Activated CD4-positive, alpha-beta T cell treated with anti-CD3 and anti-CD28 coated beads, Interleukin-2, amount 10 ng/mL, durations not matched to agents 7 days and 5 days (primary cell): ENCODE data around the gene MICALL2. TPM values are rescaled to one million over a fixed set of nuclear protein-coding genes. Genes with fewer than 3 reads are reported as not detected.

Source experiments
- CTCF ChIA-PET: fragments of 350-600 bp; sonication (Branson Sonifier 250); formaldehyde crosslinking; loops from one replicate; lab custom pipeline; 2021; ENCODE audit warnings: antibody characterized with exemption; lab: Charles Lee
- POLR2A ChIA-PET: fragments of 350-600 bp; sonication (Branson Sonifier 250); formaldehyde crosslinking; loops from one replicate; lab custom pipeline; 2021; ENCODE audit warnings: antibody characterized with exemption; lab: Charles Lee
- DNase-seq: peaks from one replicate; pipeline ENCODE4 v3.0.0-alpha.2; 2020
- H3K27ac Mint-ChIP-seq: one replicate; pipeline ENCODE4 v1.8.0; 2021; ENCODE audit warnings: mild to moderate bottlenecking, moderate library complexity, mixed read lengths
- H3K27me3 Mint-ChIP-seq: one replicate; pipeline ENCODE4 v1.8.0; 2021; ENCODE audit warnings: mixed read lengths
- H3K36me3 Mint-ChIP-seq: one replicate; pipeline ENCODE4 v1.8.0; 2021; ENCODE audit warnings: low read depth, mixed read lengths
- H3K4me1 Mint-ChIP-seq: one replicate; pipeline ENCODE4 v1.8.0; 2021; ENCODE audit warnings: mixed read lengths
- H3K4me3 Mint-ChIP-seq: one replicate; pipeline ENCODE4 v1.8.0; 2021; ENCODE audit warnings: mild to moderate bottlenecking, moderate library complexity, mixed read lengths
- H3K9me3 Mint-ChIP-seq: one replicate; pipeline ENCODE4 v1.8.0; 2021; ENCODE audit warnings: mixed read lengths
- total RNA-seq, 2 experiments: library from RNA; stranded (reverse); gene quantifications; one replicate each; pipeline ENCODE4 v1.2.3, GENCODE V29; 2021

Gene MICALL2
- total RNA-seq, 2 experiments from 2014 or later, result 2.1 to 2.7 TPM

GRCh38 chr7:1459920-1460820 lies 900 bp upstream of the MICALL2 start:
- Mint-ChIP-seq H3K27ac (peak overlapping the region; percentile 25), H3K4me1 (peaks cover 17% of the 10 kb centered on the region), H3K9me3 (no peaks in the 10 kb centered on the region), H3K27me3 (no peaks in the 10 kb centered on the region), H3K36me3 (no peaks in the 10 kb centered on the region), H3K4me3 (peak overlapping the region; percentile 68)
- CTCF ChIA-PET, result interaction anchor here (1.4 kb wide), 1 partner anchor 14 kb away, joined by 7 read pairs; no protein-coding TSS in a partner anchor
- peak; percentile 34 for DNase-seq
- POLR2A ChIA-PET, result no interaction called here

GRCh38 chr7:1459512-1459892 lies 232 bp upstream of the MICALL2 start:
- peak; percentile 96 for DNase-seq
- no peak overlapping the region for H3K27ac Mint-ChIP-seq
- peaks cover 17% of the 10 kb centered on the region for H3K4me1 Mint-ChIP-seq
- ChIA-PET POLR2A (no interaction called here), CTCF (no interaction called here)
- no peaks in the 10 kb centered on the region for H3K27me3 Mint-ChIP-seq
- H3K4me3 Mint-ChIP-seq, result peak overlapping the region; percentile 58
- H3K9me3 Mint-ChIP-seq, result no peaks in the 10 kb centered on the region
- no peaks in the 10 kb centered on the region for H3K36me3 Mint-ChIP-seq

GRCh38 chr7:1457949-1458682 lies 1.2 kb downstream of the MICALL2 start:
- Mint-ChIP-seq H3K4me1 (peaks cover 17% of the 10 kb centered on the region), H3K4me3 (peak overlapping the region; percentile 54), H3K9me3 (no peaks in the 10 kb centered on the region), H3K36me3 (no peaks in the 10 kb centered on the region), H3K27ac (no peak overlapping the region), H3K27me3 (no peaks in the 10 kb centered on the region)
- ChIA-PET CTCF (interaction anchor here (1.0 kb wide), 1 partner anchor 16 kb away, joined by 3 read pairs; no protein-coding TSS in a partner anchor), POLR2A (no interaction called here)
- no peak for DNase-seq

DNA sequence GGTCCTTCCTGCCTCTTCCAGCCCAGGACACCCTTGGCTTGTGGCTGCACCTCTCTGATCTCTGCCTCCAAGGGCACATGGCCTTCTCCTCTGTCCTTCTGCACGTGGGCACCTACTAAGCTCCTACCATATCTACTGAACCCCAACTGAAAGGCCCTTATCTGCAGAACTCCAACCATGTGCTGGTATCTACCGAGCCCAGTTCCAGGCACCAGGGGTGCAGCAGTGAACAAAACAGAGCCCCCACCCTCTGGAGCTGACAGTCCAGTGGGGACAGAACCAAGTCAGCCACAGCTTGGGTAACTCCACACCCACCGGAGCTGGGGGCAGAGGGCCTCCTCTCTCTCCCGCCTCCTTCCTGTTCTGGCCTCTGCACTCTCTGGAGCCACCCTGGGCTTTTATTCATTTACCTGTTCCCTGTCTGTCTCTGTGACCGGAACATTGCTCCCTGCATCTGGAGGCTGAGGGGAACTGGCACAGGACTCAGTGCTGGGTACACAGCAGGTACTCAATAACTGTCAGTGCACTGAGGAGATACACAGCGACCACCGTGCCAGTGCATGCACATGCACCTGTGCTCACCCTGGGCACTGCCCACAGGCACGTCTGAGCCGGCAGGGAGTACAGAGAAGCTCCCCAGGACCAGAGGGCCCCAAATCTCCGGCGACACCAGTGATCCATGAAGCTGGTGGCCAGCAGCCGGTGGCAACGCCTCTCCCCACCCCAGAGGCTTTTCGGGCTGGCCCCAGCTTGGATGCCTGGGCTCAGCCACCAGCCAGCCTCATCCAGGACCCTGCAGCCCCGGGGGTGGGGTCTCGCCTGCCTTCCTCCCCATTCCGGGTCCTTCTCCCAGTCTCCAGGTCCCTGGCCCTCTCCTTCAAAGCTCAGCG lies 2.0 kb downstream of the MICALL2 start:
- H3K27ac Mint-ChIP-seq, result no peak overlapping the region
- no peak for DNase-seq
- no peaks in the 10 kb centered on the region for H3K36me3 Mint-ChIP-seq
- H3K27me3 Mint-ChIP-seq, result no peaks in the 10 kb centered on the region
- H3K9me3 Mint-ChIP-seq, result no peaks in the 10 kb centered on the region
- peaks cover 17% of the 10 kb centered on the region for H3K4me1 Mint-ChIP-seq
- POLR2A ChIA-PET, result no interaction called here
- no peak overlapping the region for H3K4me3 Mint-ChIP-seq
- CTCF ChIA-PET, result interaction anchor here (0.6 to 1.1 kb wide), 5 partner anchors 17 to 960 kb away, joined by 3 to 6 read pairs (median 3); no protein-coding TSS in a partner anchor

DNA sequence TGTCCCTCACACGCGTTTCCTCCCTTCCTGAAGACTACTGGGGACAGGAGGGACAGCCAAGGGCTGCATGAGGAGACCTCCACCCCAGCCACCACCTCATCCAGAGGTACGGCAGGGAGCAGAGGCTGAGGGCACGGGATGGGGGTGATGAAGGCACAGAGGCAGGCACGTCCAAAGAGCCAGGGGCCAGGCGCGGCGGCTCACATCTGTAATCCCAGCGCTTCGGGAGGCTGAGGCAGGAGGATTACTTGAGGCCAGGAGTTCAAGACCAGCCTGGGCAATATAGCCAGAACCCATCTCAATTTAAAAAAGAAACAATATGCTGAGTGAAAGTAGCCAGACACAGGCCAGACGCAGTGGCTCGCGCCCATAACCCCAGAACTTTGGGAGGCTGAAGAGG lies 3.3 kb downstream of the MICALL2 start:
- no peaks in the 10 kb centered on the region for H3K9me3 Mint-ChIP-seq
- no peaks in the 10 kb centered on the region for H3K27me3 Mint-ChIP-seq
- no peak overlapping the region for H3K27ac Mint-ChIP-seq
- H3K36me3 Mint-ChIP-seq, result no peaks in the 10 kb centered on the region
- no peak overlapping the region for H3K4me3 Mint-ChIP-seq
- peaks cover 11% of the 10 kb centered on the region for H3K4me1 Mint-ChIP-seq
- CTCF ChIA-PET, result interaction anchor here (1.1 kb wide), 1 partner anchor 18 kb away, joined by 6 read pairs; no protein-coding TSS in a partner anchor
- POLR2A ChIA-PET, result no interaction called here
- no peak for DNase-seq

GRCh38 chr7:1455241-1455939 lies 3.9 kb downstream of the MICALL2 start:
- CTCF ChIA-PET, result interaction anchor here (0.5 kb wide), 1 partner anchor 343 kb away, joined by 3 read pairs; no protein-coding TSS in a partner anchor
- no peak overlapping the region for H3K4me3 Mint-ChIP-seq
- H3K9me3 Mint-ChIP-seq, result no peaks in the 10 kb centered on the region
- POLR2A ChIA-PET, result no interaction called here
- H3K27ac Mint-ChIP-seq, result no peak overlapping the region
- peaks cover 8% of the 10 kb centered on the region for H3K4me1 Mint-ChIP-seq
- no peak for DNase-seq
- no peaks in the 10 kb centered on the region for H3K27me3 Mint-ChIP-seq
- no peaks in the 10 kb centered on the region for H3K36me3 Mint-ChIP-seq

- H3K4me1 Mint-ChIP-seq, result peaks cover 4% of the 10 kb centered on the region
- no peaks in the 10 kb centered on the region for H3K9me3 Mint-ChIP-seq
- ChIA-PET CTCF (no interaction called here), POLR2A (no interaction called here)
- H3K4me3 Mint-ChIP-seq, result no peak overlapping the region
- H3K36me3 Mint-ChIP-seq, result no peaks in the 10 kb centered on the region
- H3K27ac Mint-ChIP-seq, result no peak overlapping the region
- no peaks in the 10 kb centered on the region for H3K27me3 Mint-ChIP-seq
- DNase-seq, result no peak
These were observed 4.7 kb downstream of the MICALL2 start for GRCh38 chr7:1454542-1454941.

- Mint-ChIP-seq H3K4me3 (no peak overlapping the region), H3K36me3 (no peaks in the 10 kb centered on the region), H3K9me3 (no peaks in the 10 kb centered on the region), H3K27ac (no peak overlapping the region), H3K4me1 (no peaks in the 10 kb centered on the region), H3K27me3 (no peaks in the 10 kb centered on the region)
- CTCF ChIA-PET, result interaction anchor here (1.2 kb wide), 1 partner anchor 260 kb away, joined by 3 read pairs; no protein-coding TSS in a partner anchor
- POLR2A ChIA-PET, result no interaction called here
- no peak for DNase-seq
These were observed 7.1 kb downstream of the MICALL2 start for GRCh38 chr7:1452205-1452604.

GRCh38 chr7:1450987-1451386 lies 8.3 kb downstream of the MICALL2 start:
- DNase-seq, result no peak
- POLR2A ChIA-PET, result no interaction called here

GRCh38 chr7:1450431-1450830 lies 8.8 kb downstream of the MICALL2 start:
- Mint-ChIP-seq H3K27ac (no peak overlapping the region), H3K4me1 (no peaks in the 10 kb centered on the region), H3K4me3 (no peak overlapping the region), H3K9me3 (no peaks in the 10 kb centered on the region), H3K36me3 (no peaks in the 10 kb centered on the region), H3K27me3 (no peaks in the 10 kb centered on the region)
- DNase-seq, result no peak
- POLR2A ChIA-PET, result no interaction called here
- CTCF ChIA-PET, result no interaction called here

More at GRCh38 chr7:1450987-1451386, 8.3 kb downstream of the MICALL2 start:
- H3K4me1 Mint-ChIP-seq, result no peaks in the 10 kb centered on the region
- H3K4me3 Mint-ChIP-seq, result no peak overlapping the region
- H3K36me3 Mint-ChIP-seq, result no peaks in the 10 kb centered on the region
- no peaks in the 10 kb centered on the region for H3K27me3 Mint-ChIP-seq
- CTCF ChIA-PET, result no interaction called here
- H3K9me3 Mint-ChIP-seq, result no peaks in the 10 kb centered on the region
- no peak overlapping the region for H3K27ac Mint-ChIP-seq

DNA sequence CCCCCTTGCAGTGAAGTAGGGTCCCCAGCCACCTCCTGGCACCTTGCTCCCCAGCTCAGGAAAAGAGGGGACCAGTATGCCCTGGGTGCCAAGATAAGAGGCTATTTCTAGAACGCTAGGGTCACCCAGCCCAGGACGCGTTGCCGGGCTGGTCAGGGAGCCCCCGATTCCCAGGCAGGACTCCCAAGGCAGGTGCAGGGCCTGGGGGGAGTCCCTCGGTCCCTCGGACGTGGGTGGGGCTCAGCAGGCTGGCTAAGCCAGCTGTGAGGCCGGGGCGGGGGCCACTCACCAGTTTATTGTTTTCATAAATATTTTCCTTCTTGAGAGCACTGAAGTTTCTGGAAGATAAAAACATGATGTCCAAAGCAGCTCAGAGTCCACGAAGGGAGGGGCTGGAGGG lies 9.3 kb downstream of the MICALL2 start:
- Mint-ChIP-seq H3K27ac (no peak overlapping the region), H3K27me3 (no peaks in the 10 kb centered on the region), H3K4me1 (no peaks in the 10 kb centered on the region), H3K36me3 (no peaks in the 10 kb centered on the region), H3K9me3 (no peaks in the 10 kb centered on the region), H3K4me3 (no peak overlapping the region)
- no peak for DNase-seq
- ChIA-PET CTCF (no interaction called here), POLR2A (no interaction called here)

DNA sequence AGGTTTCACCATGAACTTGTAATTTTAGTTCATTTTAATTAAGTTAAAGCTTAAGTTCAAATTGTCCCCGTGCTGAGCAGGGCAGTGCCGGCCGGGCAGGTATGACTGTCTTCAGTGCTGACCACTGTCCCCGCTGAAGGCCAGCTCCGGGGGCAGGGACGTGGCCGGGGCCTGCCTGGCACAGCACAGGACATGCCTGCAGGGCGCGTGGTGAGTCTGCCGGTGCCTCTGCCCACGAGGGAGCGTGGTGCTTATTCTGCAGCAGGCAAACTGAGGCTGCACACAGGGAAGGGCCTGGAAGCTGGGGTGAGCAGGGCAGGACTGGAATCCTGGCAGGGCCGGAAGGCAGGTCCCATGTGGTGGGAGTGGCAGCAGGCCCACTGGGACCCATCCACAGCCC lies 9.8 kb downstream of the MICALL2 start:
- H3K4me1 Mint-ChIP-seq, result no peaks in the 10 kb centered on the region
- H3K4me3 Mint-ChIP-seq, result no peak overlapping the region
- H3K36me3 Mint-ChIP-seq, result no peaks in the 10 kb centered on the region
- H3K27me3 Mint-ChIP-seq, result no peaks in the 10 kb centered on the region
- DNase-seq, result no peak
- ChIA-PET POLR2A (no interaction called here), CTCF (interaction anchor here (2.1 kb wide), 1 partner anchor 17 kb away, joined by 6 read pairs; no protein-coding TSS in a partner anchor)
- no peaks in the 10 kb centered on the region for H3K9me3 Mint-ChIP-seq
- H3K27ac Mint-ChIP-seq, result no peak overlapping the region
